ENCODE data around the gene DDX52. TPM values are rescaled to one million over a fixed set of nuclear protein-coding genes. Genes with fewer than 3 reads are reported as not detected.

Gene DDX52
- total RNA-seq, 4 donors from 2014 or later: 13.1 to 16.9 (median 14.7) TPM

GRCh38 chr17:37608351-37609169, 34.7 kb downstream of the DDX52 start:
- no peak for DNase-seq
- Histone ChIP-seq H3K4me1 (peaks cover 28 to 30% of the 10 kb centered on the region in 2 donors), H3K27ac (peak overlapping the region; percentile 90 to 98 (median 91)), H3K27me3 (no peaks in the 10 kb centered on the region), H3K4me3 (peak overlapping the region; percentile 79 to 98 (median 86)), H3K9me3 (no peaks in the 10 kb centered on the region), H3K36me3 (peaks cover 0 to 7% of the 10 kb centered on the region in 2 donors)
- in situ Hi-C loops (cut with MboI; ENCODE audit: low sequenced_read_pairs in 4 of 4) (loop anchor here in 1 of 4 donors (25.0 kb wide), 1 partner anchor 1071 kb away; the partner anchor contains the start of genes GGNBP2, MYO19 and PIGW), intact Hi-C loops (cut with DNase I; ENCODE audit: low total_unique reads) (loop anchor here (2.0 kb wide), 1 partner anchor 34 kb away; the partner anchor contains the start of gene DDX52)
- TF ChIP-seq POLR2A (IDR thresholded peaks at IDR 0.05): no peak
- no peak for TF ChIP-seq CTCF (IDR thresholded peaks at IDR 0.05 in 4 of 5, conservative IDR thresholded peaks at IDR 0.05 in 1 of 5)
- peak; percentile 29 to 46 for ATAC-seq

GRCh38 chr17:37607637-37608331, 35.5 kb downstream of the DDX52 start:
- TF ChIP-seq POLR2A (IDR thresholded peaks at IDR 0.05) (no peak), CTCF (IDR thresholded peaks at IDR 0.05 in 4 of 5, conservative IDR thresholded peaks at IDR 0.05 in 1 of 5) (no peak)
- Histone ChIP-seq H3K36me3 (peaks cover 0 to 5% of the 10 kb centered on the region in 2 donors), H3K9me3 (no peaks in the 10 kb centered on the region), H3K4me1 (peaks cover 28 to 30% of the 10 kb centered on the region in 2 donors), H3K27ac (peak overlapping the region in 3 of 4 donors; percentile 90 to 98 (median 92)), H3K4me3 (peak overlapping the region; percentile 79 to 98 (median 86)), H3K27me3 (no peaks in the 10 kb centered on the region)
- DNase-seq (no peak), ATAC-seq (no peak)
- intact Hi-C loops (cut with DNase I; ENCODE audit: low total_unique reads) (loop anchor here (2.0 kb wide), 1 partner anchor 35 kb away; the partner anchor contains the start of gene DDX52), in situ Hi-C loops (cut with MboI; ENCODE audit: low sequenced_read_pairs in 4 of 4) (loop anchor here in 1 of 4 donors (25.0 kb wide), 1 partner anchor 1070 kb away; the partner anchor contains the start of genes GGNBP2, MYO19 and PIGW)

GRCh38 chr17:37605813-37606505, 37.3 kb downstream of the DDX52 start:
- Histone ChIP-seq H3K27me3 (no peaks in the 10 kb centered on the region), H3K4me3 (no peak overlapping the region), H3K27ac (no peak overlapping the region), H3K4me1 (peaks cover 28 to 30% of the 10 kb centered on the region in 2 donors), H3K9me3 (no peaks in the 10 kb centered on the region), H3K36me3 (no peaks in the 10 kb centered on the region)
- in situ Hi-C loops (cut with MboI; ENCODE audit: low sequenced_read_pairs in 4 of 4): loop anchor here in 1 of 4 donors (25.0 kb wide), 1 partner anchor 1069 kb away; the partner anchor contains the start of genes GGNBP2, MYO19 and PIGW
- DNase-seq (no peak), ATAC-seq (no peak)
- intact Hi-C loops (cut with DNase I; ENCODE audit: low total_unique reads): no loop called here
- TF ChIP-seq CTCF (IDR thresholded peaks at IDR 0.05 in 4 of 5, conservative IDR thresholded peaks at IDR 0.05 in 1 of 5): no peak
- TF ChIP-seq POLR2A (IDR thresholded peaks at IDR 0.05): no peak

- peaks cover 28 to 30% of the 10 kb centered on the region in 2 donors for H3K4me1 ChIP-seq
- intact Hi-C loops (cut with DNase I; ENCODE audit: low total_unique reads) (no loop called here), in situ Hi-C loops (cut with MboI; ENCODE audit: low sequenced_read_pairs in 4 of 4) (loop anchor here in 1 of 4 donors (25.0 kb wide), 1 partner anchor 1068 kb away; the partner anchor contains the start of genes GGNBP2, MYO19 and PIGW)
- H3K36me3 ChIP-seq: peaks cover 0 to 6% of the 10 kb centered on the region in 2 donors
- no peaks in the 10 kb centered on the region for H3K9me3 ChIP-seq
- H3K27ac ChIP-seq: no peak overlapping the region
- no peak for TF ChIP-seq CTCF (IDR thresholded peaks at IDR 0.05 in 4 of 5, conservative IDR thresholded peaks at IDR 0.05 in 1 of 5)
- no peak for TF ChIP-seq POLR2A (IDR thresholded peaks at IDR 0.05)
- no peak for ATAC-seq
- no peak for DNase-seq
- no peaks in the 10 kb centered on the region for H3K27me3 ChIP-seq
- H3K4me3 ChIP-seq: no peak overlapping the region
Observed at GRCh38 chr17:37605081-37605480, 38.2 kb downstream of the DDX52 start.

All from gastrocnemius medialis (tissue), 4 donors.